SU-DHL-6 (cell line): ENCODE measurements around the gene ETF1.

Source experiments
- H2AFZ ChIP-seq: fragments of 200-600 bp; sonication (generic); 2 replicates; pipeline ENCODE4 v1.6.1; 2014; ENCODE audit warnings: low read depth, mild to moderate bottlenecking, moderate library complexity, mixed read lengths, antibody characterized with exemption, low read length; ENCODE audit not compliant: severe bottlenecking
- H3F3A ChIP-seq: fragments of 200-600 bp; shearing (Covaris generic); 2 replicates; pipeline ENCODE4 v1.6.0; 2016; ENCODE audit warnings: antibody characterized with exemption, mild to moderate bottlenecking; ENCODE audit not compliant: insufficient read depth
- H3K27ac ChIP-seq: fragments of 200-600 bp; sonication (generic); 2 replicates; pipeline ENCODE4 v1.5.1; 2016; ENCODE audit warnings: low read depth, mild to moderate bottlenecking, low read length, moderate library complexity, mixed read lengths
- H3K27me3 ChIP-seq: fragments of 200-600 bp; sonication (generic), shearing (Covaris generic); 2 replicates; pipeline ENCODE4 v1.6.0; 2014; ENCODE audit warnings: mild to moderate bottlenecking, low read length
- H3K36me3 ChIP-seq: fragments of 200-600 bp; sonication (generic); 2 replicates; pipeline ENCODE4 v1.6.1; 2014; ENCODE audit warnings: mild to moderate bottlenecking, low read length, mixed read lengths
- H3K4me2 ChIP-seq: fragments of 300-600, 200-600 bp; shearing (Covaris generic), sonication (generic); 2 replicates; pipeline ENCODE4 v1.6.0; 2014; ENCODE audit warnings: low read length, low read depth, mild to moderate bottlenecking; ENCODE audit not compliant: poor library complexity, severe bottlenecking
- H3K4me3 ChIP-seq: fragments of 200-600 bp; sonication (generic); 2 replicates; pipeline ENCODE4 v1.5.1; 2014; ENCODE audit warnings: antibody characterized with exemption, low read length, mild to moderate bottlenecking, mixed read lengths; ENCODE audit not compliant: insufficient read depth, poor library complexity, severe bottlenecking
- H3K79me2 ChIP-seq: fragments of 200-600 bp; sonication (generic); 2 replicates; pipeline ENCODE4 v1.6.1; 2014; ENCODE audit warnings: mild to moderate bottlenecking, low read length, moderate library complexity; ENCODE audit not compliant: insufficient read depth
- H3K9ac ChIP-seq: fragments of 200-600 bp; sonication (generic); 2 replicates; pipeline ENCODE4 v1.7.0; 2014; ENCODE audit warnings: mild to moderate bottlenecking, low read length
- H3K9me2 ChIP-seq: fragments of 200-600 bp; sonication (generic); replicated peaks from 2 replicates; pipeline ENCODE4 v1.6.1; 2014; ENCODE audit warnings: low read length; ENCODE audit not compliant: insufficient read depth
- H3K9me3 ChIP-seq: fragments of 200-600 bp; sonication (generic); 2 replicates; pipeline ENCODE4 v1.6.1; 2014; ENCODE audit warnings: low read length, mixed read lengths; ENCODE audit not compliant: insufficient read depth
- H4K20me1 ChIP-seq: fragments of 200-600 bp; sonication (generic); 2 replicates; pipeline ENCODE4 v1.6.1; 2014; ENCODE audit warnings: low read depth, mild to moderate bottlenecking, antibody characterized with exemption, low read length, moderate library complexity, mixed read lengths
- CTCF ChIP-seq: fragments of 200-600 bp; sonication (generic); IDR thresholded peaks from one replicate; pipeline ENCODE4 v1.5.1; 2017; ENCODE audit warnings: antibody characterized with exemption, mild to moderate bottlenecking, low read length, moderate library complexity; ENCODE audit not compliant: insufficient read depth, poor library complexity, severe bottlenecking
- EZH2phosphoT487 ChIP-seq: fragments of 200-600 bp; sonication (generic), shearing (Covaris generic); conservative IDR thresholded peaks from 2 replicates; pipeline ENCODE4 v1.6.1; 2018; ENCODE audit warnings: mild to moderate bottlenecking, antibody characterized with exemption, low read length, moderate library complexity, mixed read lengths

ETF1 gene

DNA sequence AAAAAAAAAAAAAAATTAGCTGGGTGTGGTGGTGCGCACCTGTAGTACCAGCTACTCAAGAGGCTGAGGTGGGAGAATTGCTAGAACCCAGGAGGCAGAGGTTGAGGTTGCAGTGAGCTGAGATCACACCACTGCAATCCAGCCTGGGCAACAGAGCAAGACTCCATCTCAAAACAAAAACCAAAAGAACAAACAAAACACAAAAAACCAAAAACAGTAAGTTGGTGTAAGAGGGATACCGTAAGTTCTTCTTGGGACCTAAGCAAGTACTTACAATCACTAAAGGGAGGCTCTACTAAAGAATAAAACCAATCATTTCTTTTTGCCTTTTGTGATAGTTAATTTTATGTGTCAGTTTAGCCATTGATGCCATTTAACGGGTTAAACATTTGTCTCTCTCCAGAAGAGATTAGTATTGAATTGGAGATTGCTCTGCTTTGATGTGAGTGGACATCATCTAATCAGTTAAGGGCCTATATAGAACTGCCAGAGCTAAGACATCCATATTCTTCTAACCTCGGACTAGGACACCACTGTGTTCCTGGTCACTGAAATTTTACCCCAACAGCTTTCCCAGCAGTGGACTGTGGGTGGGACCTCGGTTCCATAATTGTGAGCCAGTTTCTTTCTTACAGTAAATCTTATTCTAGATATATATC, 10.5 kb upstream of the ETF1 start:
- no peak overlapping the region for H2AFZ ChIP-seq
- no peaks in the 10 kb centered on the region for H3K27me3 ChIP-seq
- peaks cover 47% of the 10 kb centered on the region for H3F3A ChIP-seq
- H3K27ac ChIP-seq: no peak overlapping the region
- 0 out of 2 replicates have a peak, but pooled peaks cover 7% of the 10 kb centered on the region for H4K20me1 ChIP-seq
- TF ChIP-seq EZH2phosphoT487: no peak
- TF ChIP-seq CTCF: no peak
- H3K9ac ChIP-seq: no peak overlapping the region
- no peaks in the 10 kb centered on the region for H3K9me2 ChIP-seq
- H3K79me2 ChIP-seq: peaks cover 12% of the 10 kb centered on the region
- no peak overlapping the region for H3K4me2 ChIP-seq
- no peaks in the 10 kb centered on the region for H3K9me3 ChIP-seq
- peaks cover 42% of the 10 kb centered on the region for H3K36me3 ChIP-seq
- H3K4me3 ChIP-seq: no peak overlapping the region

DNA sequence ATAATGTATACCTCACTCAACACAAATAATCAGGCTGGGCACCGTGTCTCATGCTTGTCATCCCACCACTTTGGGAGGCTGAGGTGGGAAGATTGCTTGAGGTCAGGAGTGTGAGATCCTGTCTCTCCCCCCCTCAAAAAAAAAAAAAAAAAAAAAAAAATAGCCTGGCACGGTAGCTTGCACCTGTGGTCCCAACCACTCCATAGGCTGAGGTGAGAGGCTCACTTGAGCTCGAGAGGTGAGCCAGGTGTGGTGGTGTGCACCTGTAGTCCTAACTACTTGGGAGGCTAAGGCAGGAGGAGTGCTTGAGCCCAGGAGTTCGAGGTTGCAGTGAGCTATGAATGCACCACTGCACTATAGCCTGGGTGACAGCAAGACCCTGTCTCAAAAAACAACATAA, 9.6 kb upstream of the ETF1 start:
- Histone ChIP-seq H3K27ac (no peak overlapping the region), H3F3A (peaks cover 47% of the 10 kb centered on the region), H3K9me3 (no peaks in the 10 kb centered on the region), H3K27me3 (no peaks in the 10 kb centered on the region), H3K4me3 (no peak overlapping the region), H3K36me3 (peaks cover 33% of the 10 kb centered on the region), H3K79me2 (peaks cover 21% of the 10 kb centered on the region), H3K9me2 (no peaks in the 10 kb centered on the region), H3K9ac (no peak overlapping the region), H3K4me2 (no peak overlapping the region), H4K20me1 (0 out of 2 replicates have a peak, but pooled peaks cover 7% of the 10 kb centered on the region), H2AFZ (no peak overlapping the region)
- no peak for TF ChIP-seq EZH2phosphoT487
- TF ChIP-seq CTCF: no peak

DNA sequence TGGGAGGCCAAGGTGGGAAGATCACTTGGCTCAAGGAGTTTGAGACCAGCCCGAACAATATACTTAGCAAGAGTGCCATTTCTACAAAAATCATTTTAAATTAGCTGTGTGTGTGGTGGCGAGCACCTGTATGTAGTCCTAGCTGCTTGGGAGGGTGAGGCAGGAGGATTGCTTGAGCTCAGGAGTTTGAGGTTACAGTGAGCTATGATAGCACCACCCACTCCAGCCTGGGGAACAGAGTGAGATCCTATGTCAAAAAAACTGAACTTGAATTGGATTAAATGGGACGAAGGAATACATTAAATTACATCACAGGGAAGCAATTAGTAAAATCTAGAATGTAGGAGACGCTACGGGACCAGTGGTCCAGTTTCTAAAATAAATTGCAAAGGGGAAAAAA, 6.4 kb upstream of the ETF1 start:
- 0 out of 2 replicates have a peak, but pooled peaks cover 4% of the 10 kb centered on the region for H4K20me1 ChIP-seq
- H3K4me3 ChIP-seq: no peak overlapping the region
- no peaks in the 10 kb centered on the region for H3K9me2 ChIP-seq
- peaks cover 18% of the 10 kb centered on the region for H3F3A ChIP-seq
- H3K27ac ChIP-seq: no peak overlapping the region
- H3K79me2 ChIP-seq: peaks cover 52% of the 10 kb centered on the region
- no peaks in the 10 kb centered on the region for H3K27me3 ChIP-seq
- H3K4me2 ChIP-seq: no peak overlapping the region
- no peak overlapping the region for H2AFZ ChIP-seq
- TF ChIP-seq EZH2phosphoT487 (no peak), CTCF (no peak)
- H3K9me3 ChIP-seq: no peaks in the 10 kb centered on the region
- H3K36me3 ChIP-seq: peaks cover 10% of the 10 kb centered on the region
- H3K9ac ChIP-seq: no peak overlapping the region
